ENCODE data around the gene PPP2R1B.

The PPP2R1B gene

GRCh38 chr11:111693224-111693937 lies 72.8 kb downstream of the PPP2R1B start:
- DNase-seq (ENCODE audit: low read depth, low spot score): no peak

GRCh38 chr11:111691741-111692140 lies 74.4 kb downstream of the PPP2R1B start:
- DNase-seq (ENCODE audit: low read depth, low spot score): no peak

- DNase-seq (ENCODE audit: low read depth, low spot score): no peak
These were observed 75.0 kb downstream of the PPP2R1B start for GRCh38 chr11:111691176-111691575.

- no peak for DNase-seq (ENCODE audit: low read depth, low spot score)
These were observed 78.2 kb downstream of the PPP2R1B start for GRCh38 chr11:111688013-111688412.

- DNase-seq (ENCODE audit: low read depth, low spot score): no peak
These were observed 81.9 kb downstream of the PPP2R1B start for GRCh38 chr11:111684251-111684650.

- no peak for DNase-seq (ENCODE audit: low read depth, low spot score)
These were observed 82.4 kb downstream of the PPP2R1B start for GRCh38 chr11:111683806-111684205.

- DNase-seq (ENCODE audit: low read depth, low spot score): no peak
These were observed 85.6 kb downstream of the PPP2R1B start for GRCh38 chr11:111680486-111681175.
